BLaER1 (cell line): ENCODE results near the gene CYP2S1.
"Not testable (repeated sequence)": the region's sequence is repeated elsewhere in the genome, so short reads cannot be mapped to it uniquely, and the experiment has no call there.

ENCODE experiments used
- H3K27ac ChIP-seq: shearing (Covaris generic); formaldehyde crosslinking; 2 replicates; pipeline ENCODE4 v1.8.1; 2022
- H3K27me3 ChIP-seq: shearing (Covaris generic); formaldehyde crosslinking; 2 replicates; pipeline ENCODE4 v1.8.1; 2022
- H3K36me3 ChIP-seq: shearing (Covaris generic); formaldehyde crosslinking; 2 replicates; pipeline ENCODE4 v1.8.1; 2022
- H3K4me1 ChIP-seq: shearing (Covaris generic); formaldehyde crosslinking; 2 replicates; pipeline ENCODE4 v1.8.1; 2022
- H3K4me2 ChIP-seq: shearing (Covaris generic); formaldehyde crosslinking; 2 replicates; pipeline ENCODE4 v1.8.1; 2022
- H3K4me3 ChIP-seq: shearing (Covaris generic); formaldehyde crosslinking; 2 replicates; pipeline ENCODE4 v1.8.1; 2022
- H3K9ac ChIP-seq: shearing (Covaris generic); formaldehyde crosslinking; 2 replicates; pipeline ENCODE4 v1.8.1; 2022
- H3K9me3 ChIP-seq: shearing (Covaris generic); formaldehyde crosslinking; 2 replicates; pipeline ENCODE4 v1.8.1; 2022
- H4K20me1 ChIP-seq: shearing (Covaris generic); formaldehyde crosslinking; 2 replicates; pipeline ENCODE4 v1.8.1; 2022
- Cebpa-rat ChIP-seq: shearing (Covaris generic); IDR thresholded peaks from 2 replicates; pipeline ENCODE4 v1.8.1; 2022

The CYP2S1 gene

GRCh38 chr19:41194157-41194552 is 1.1 kb downstream of the CYP2S1 start:
- Histone ChIP-seq H3K27ac (no peak overlapping the region), H3K27me3 (peaks cover 27% of the 10 kb centered on the region), H3K36me3 (no peaks in the 10 kb centered on the region), H3K4me3 (no peak overlapping the region), H3K9ac (no peak overlapping the region), H3K4me1 (peaks cover 10% of the 10 kb centered on the region), H4K20me1 (no peaks in the 10 kb centered on the region), H3K4me2 (peak overlapping the region; percentile 54), H3K9me3 (no peaks in the 10 kb centered on the region)
- no peak for TF ChIP-seq Cebpa-rat

- Histone ChIP-seq H3K9ac (no peak overlapping the region), H3K9me3 (no peaks in the 10 kb centered on the region), H3K4me3 (no peak overlapping the region), H3K36me3 (no peaks in the 10 kb centered on the region), H3K27ac (no peak overlapping the region), H4K20me1 (no peaks in the 10 kb centered on the region), H3K4me2 (no peak overlapping the region), H3K27me3 (peaks cover 27% of the 10 kb centered on the region), H3K4me1 (peaks cover 10% of the 10 kb centered on the region)
- no peak for TF ChIP-seq Cebpa-rat
Measured at GRCh38 chr19:41195675-41196497, 2.9 kb downstream of the CYP2S1 start.

GRCh38 chr19:41198559-41198958 is 5.5 kb downstream of the CYP2S1 start:
- H3K4me1 ChIP-seq, result peaks cover 10% of the 10 kb centered on the region
- no peaks in the 10 kb centered on the region for H3K36me3 ChIP-seq
- H3K9ac ChIP-seq, result no peak overlapping the region
- no peak for TF ChIP-seq Cebpa-rat
- no peaks in the 10 kb centered on the region for H4K20me1 ChIP-seq
- H3K9me3 ChIP-seq, result no peaks in the 10 kb centered on the region
- H3K4me3 ChIP-seq, result no peak overlapping the region
- H3K4me2 ChIP-seq, result no peak overlapping the region
- no peak overlapping the region for H3K27ac ChIP-seq
- H3K27me3 ChIP-seq, result peaks cover 11% of the 10 kb centered on the region

GRCh38 chr19:41203371-41203770 is 10.4 kb downstream of the CYP2S1 start:
- H3K4me3 ChIP-seq, result no peak overlapping the region
- H3K9me3 ChIP-seq, result no peaks in the 10 kb centered on the region
- H3K9ac ChIP-seq, result no peak overlapping the region
- no peaks in the 10 kb centered on the region for H3K36me3 ChIP-seq
- no peaks in the 10 kb centered on the region for H4K20me1 ChIP-seq
- no peak for TF ChIP-seq Cebpa-rat
- peaks cover 8% of the 10 kb centered on the region; the same call in 1 of the 2 replicates for H3K4me1 ChIP-seq
- H3K4me2 ChIP-seq, result no peak overlapping the region
- no peak overlapping the region for H3K27ac ChIP-seq
- H3K27me3 ChIP-seq, result no peaks in the 10 kb centered on the region

- H3K9ac ChIP-seq, H3K9me3 ChIP-seq, H3K27ac ChIP-seq, H3K4me2 ChIP-seq, H4K20me1 ChIP-seq, H3K27me3 ChIP-seq, H3K4me3 ChIP-seq, H3K4me1 ChIP-seq, H3K36me3 ChIP-seq: not testable (repeated sequence)
Measured at GRCh38 chr19:41204338-41204737, 11.3 kb downstream of the CYP2S1 start.

GRCh38 chr19:41205995-41206394 is 13.0 kb downstream of the CYP2S1 start:
- no peaks in the 10 kb centered on the region for H4K20me1 ChIP-seq
- H3K9me3 ChIP-seq, result no peaks in the 10 kb centered on the region
- H3K4me2 ChIP-seq, result peak overlapping the region; percentile 29; the same call in 1 of the 2 replicates
- no peaks in the 10 kb centered on the region for H3K27me3 ChIP-seq
- no peak overlapping the region for H3K4me3 ChIP-seq
- H3K36me3 ChIP-seq, result no peaks in the 10 kb centered on the region
- H3K4me1 ChIP-seq, result peaks cover 8% of the 10 kb centered on the region; the same call in 1 of the 2 replicates
- TF ChIP-seq Cebpa-rat, result no peak
- no peak overlapping the region for H3K9ac ChIP-seq
- H3K27ac ChIP-seq, result no peak overlapping the region

GRCh38 chr19:41206456-41206855 is 13.4 kb downstream of the CYP2S1 start:
- Histone ChIP-seq H3K27me3 (no peaks in the 10 kb centered on the region), H3K4me2 (0 out of 2 replicates have a peak overlapping the region, but pooled peaks have one; percentile 29), H3K27ac (no peak overlapping the region), H3K36me3 (no peaks in the 10 kb centered on the region), H3K9ac (no peak overlapping the region), H3K4me1 (peaks cover 8% of the 10 kb centered on the region; the same call in 1 of the 2 replicates), H3K9me3 (no peaks in the 10 kb centered on the region), H4K20me1 (no peaks in the 10 kb centered on the region), H3K4me3 (no peak overlapping the region)
- TF ChIP-seq Cebpa-rat, result no peak

- H3K4me2 ChIP-seq, result no peak overlapping the region
- no peaks in the 10 kb centered on the region for H4K20me1 ChIP-seq
- H3K9me3 ChIP-seq, result no peaks in the 10 kb centered on the region
- H3K9ac ChIP-seq, result no peak overlapping the region
- no peaks in the 10 kb centered on the region for H3K27me3 ChIP-seq
- no peaks in the 10 kb centered on the region for H3K36me3 ChIP-seq
- no peak overlapping the region for H3K4me3 ChIP-seq
- peaks cover 8% of the 10 kb centered on the region; the same call in 1 of the 2 replicates for H3K4me1 ChIP-seq
- no peak overlapping the region for H3K27ac ChIP-seq
- TF ChIP-seq Cebpa-rat, result no peak
Measured at GRCh38 chr19:41206926-41207750, 14.1 kb downstream of the CYP2S1 start.

GRCh38 chr19:41214161-41214560 is 21.1 kb downstream of the CYP2S1 start:
- Histone ChIP-seq H3K9ac (no peak overlapping the region), H3K27me3 (no peaks in the 10 kb centered on the region)

GRCh38 chr19:41217741-41218140 is 24.7 kb downstream of the CYP2S1 start:
- Histone ChIP-seq H3K27ac (no peak overlapping the region), H3K4me2 (no peak overlapping the region), H3K4me1 (peaks cover 14% of the 10 kb centered on the region), H3K36me3 (no peaks in the 10 kb centered on the region), H3K9ac (no peak overlapping the region), H3K9me3 (no peaks in the 10 kb centered on the region), H3K4me3 (no peak overlapping the region), H3K27me3 (peaks cover 12% of the 10 kb centered on the region), H4K20me1 (no peaks in the 10 kb centered on the region)
- no peak for TF ChIP-seq Cebpa-rat

More at GRCh38 chr19:41214161-41214560, 21.1 kb downstream of the CYP2S1 start:
- no peak overlapping the region for H3K27ac ChIP-seq
- no peak for TF ChIP-seq Cebpa-rat
- no peaks in the 10 kb centered on the region for H4K20me1 ChIP-seq
- no peak overlapping the region for H3K4me2 ChIP-seq
- no peaks in the 10 kb centered on the region for H3K36me3 ChIP-seq
- H3K4me3 ChIP-seq, result no peak overlapping the region
- 0 out of 2 replicates have a peak, but pooled peaks cover 5% of the 10 kb centered on the region for H3K4me1 ChIP-seq
- H3K9me3 ChIP-seq, result no peaks in the 10 kb centered on the region
